CD14-positive monocyte (primary cell): ENCODE results near the gene IFNA21. TPM values are rescaled to one million over a fixed set of nuclear protein-coding genes. Genes with fewer than 3 reads are reported as not detected.
"Not testable (repeated sequence)": the region's sequence is repeated elsewhere in the genome, so short reads cannot be mapped to it uniquely, and the experiment has no call there.

Experiments
- DNase-seq, 3 donors: peaks; one replicate each; pipeline ENCODE4 v3.0.0-alpha.2; 2011 to 2022
- H2AFZ ChIP-seq: 2 replicates; pipeline ENCODE4 v1.6.0; 2012; ENCODE audit warnings: mild to moderate bottlenecking, low read depth, low read length, inconsistent platforms; ENCODE audit not compliant: insufficient read depth, poor library complexity, severe bottlenecking
- H3K27ac ChIP-seq, 2 donors: 1 replicate in 1 of 2; 2 replicates in 1 of 2; pipeline ENCODE4 v1.5.1; 2012 to 2013; ENCODE audit warnings: low read length in 2 of 2, control low read depth in 1 of 2, inconsistent platforms in 1 of 2, low read depth in 1 of 2, mild to moderate bottlenecking in 1 of 2
- H3K27me3 ChIP-seq, 2 donors: one replicate each; pipeline versions ENCODE4 v1.6.0 to v1.6.1; 2011 to 2013; ENCODE audit warnings: low read length in 2 of 2; ENCODE audit not compliant: control insufficient read depth in 2 of 2, insufficient read depth in 2 of 2
- H3K36me3 ChIP-seq, 2 donors: replicated peaks in 1 of 2; 1 replicate in 1 of 2; 2 replicates in 1 of 2; pipeline versions ENCODE4 v1.5.1 to v1.6.1; 2012 to 2013; ENCODE audit warnings: low read length in 2 of 2, control low read depth in 1 of 2, inconsistent platforms in 1 of 2, mild to moderate bottlenecking in 1 of 2; ENCODE audit not compliant: insufficient read depth in 2 of 2, control insufficient read depth in 1 of 2
- H3K4me1 ChIP-seq, 2 donors: 1 replicate in 1 of 2; 2 replicates in 1 of 2; pipeline versions ENCODE4 v1.5.1 to v1.6.1; 2012 to 2013; ENCODE audit warnings: low read length in 2 of 2, control low read depth in 1 of 2, inconsistent platforms in 1 of 2, mild to moderate bottlenecking in 1 of 2, moderate library complexity in 1 of 2; ENCODE audit not compliant: insufficient read depth in 2 of 2, control insufficient read depth in 1 of 2
- H3K4me2 ChIP-seq: replicated peaks from 2 replicates; pipeline ENCODE3; 2012; ENCODE audit warnings: low read length, moderate library complexity, mild to moderate bottlenecking; ENCODE audit not compliant: poor library complexity, severe bottlenecking; ENCODE audit errors: extremely low read depth
- H3K4me3 ChIP-seq, 3 experiments: fragments of 200-600 bp in 1 of 3; sonication (generic) in 1 of 3; replicated peaks in 1 of 3; 1 replicate in 2 of 3; 2 replicates in 1 of 3; pipeline ENCODE4 v1.5.1; 2011 to 2013; ENCODE audit warnings: low read length in 3 of 3, mild to moderate bottlenecking in 3 of 3, control low read depth in 2 of 3, low read depth in 2 of 3, inconsistent platforms in 1 of 3, moderate library complexity in 1 of 3
- H3K79me2 ChIP-seq: 2 replicates; pipeline ENCODE4 v1.6.0; 2012; ENCODE audit warnings: mild to moderate bottlenecking, control low read depth, inconsistent platforms, low read length, moderate library complexity; ENCODE audit not compliant: insufficient read depth
- H3K9ac ChIP-seq: 2 replicates; pipeline ENCODE4 v1.6.0; 2017; ENCODE audit warnings: low read length, mild to moderate bottlenecking; ENCODE audit not compliant: insufficient read depth, poor library complexity, severe bottlenecking
- H3K9me3 ChIP-seq, 2 donors: replicated peaks in 1 of 2; 1 replicate in 1 of 2; 2 replicates in 1 of 2; pipeline versions ENCODE4 v1.5.1 to v1.6.1; 2012 to 2013; ENCODE audit warnings: low read length in 2 of 2, control low read depth in 1 of 2; ENCODE audit not compliant: control insufficient read depth in 1 of 2, insufficient read depth in 1 of 2
- H4K20me1 ChIP-seq: 2 replicates; pipeline ENCODE4 v1.6.0; 2012; ENCODE audit warnings: mild to moderate bottlenecking, low read length, control low read depth, moderate library complexity; ENCODE audit not compliant: insufficient read depth
- H3K27ac Mint-ChIP-seq, 7 donors: one replicate each; pipeline ENCODE4 v1.8.0; 2020; ENCODE audit warnings: mild to moderate bottlenecking in 7 of 7, mixed read lengths in 7 of 7, moderate library complexity in 6 of 7, inconsistent platforms in 2 of 7
- H3K27me3 Mint-ChIP-seq, 3 donors: one replicate each; pipeline ENCODE4 v1.8.0; 2021 to 2022; ENCODE audit warnings: low read depth in 3 of 3, mild to moderate bottlenecking in 3 of 3, mixed read lengths in 3 of 3, moderate library complexity in 3 of 3, inconsistent platforms in 1 of 3
- H3K36me3 Mint-ChIP-seq, 2 donors: one replicate each; pipeline ENCODE4 v1.8.0; 2020; ENCODE audit warnings: mixed read lengths in 2 of 2, inconsistent platforms in 1 of 2, mild to moderate bottlenecking in 1 of 2
- H3K4me1 Mint-ChIP-seq: one replicate; pipeline ENCODE4 v1.8.0; 2020; ENCODE audit warnings: mild to moderate bottlenecking, mixed read lengths
- H3K4me3 Mint-ChIP-seq, 2 donors: one replicate each; pipeline ENCODE4 v1.8.0; 2020; ENCODE audit warnings: mild to moderate bottlenecking in 2 of 2, mixed read lengths in 2 of 2, moderate library complexity in 1 of 2
- H3K9me3 Mint-ChIP-seq, 7 donors: one replicate each; pipeline ENCODE4 v1.8.0; 2020 to 2022; ENCODE audit warnings: mixed read lengths in 7 of 7, mild to moderate bottlenecking in 6 of 7, moderate library complexity in 6 of 7, inconsistent platforms in 2 of 7
- CTCF ChIP-seq: fragments of 200-600 bp; IDR thresholded peaks from one replicate; pipeline ENCODE4 v1.8.0; 2022; ENCODE audit warnings: antibody characterized with exemption, mild to moderate bottlenecking
- WGBS: methylation state at CpG from one replicate; pipeline ENCODE4 v1.1.5; 2013; ENCODE audit warnings: missing lambda C conversion rate; ENCODE audit not compliant: insufficient coverage; 5-methylcytosine and 5-hydroxymethylcytosine counted together
- intact Hi-C, 2 donors: fragments of 100-400 bp; cut with micrococcal nuclease; formaldehyde crosslinking; loops; one replicate each; pipeline versions ENCODE4 v1.15.0 to v1.15.1; 2023
- polyA plus RNA-seq, 3 donors: library from polyadenylated mRNA; depleted of rRNA in 1 of 3; unstranded in 2 of 3; stranded (reverse) in 1 of 3; fragments of 300-500 nt in 2 of 3; fragments of >200 nt in 1 of 3; fragmentation: Illumina TruSeq in 2 of 3; gene quantifications; 1 replicate in 2 of 3; 2 replicates in 1 of 3; pipeline ENCODE4 v1.2.3, GENCODE V29; 2012 to 2021

IFNA21 gene
- polyA plus RNA-seq, 3 donors = not detected

GRCh38 chr9:21210311-21210710 is 43.9 kb upstream of the IFNA21 start:
- H3K9me3 Mint-ChIP-seq = no peaks in the 10 kb centered on the region
- no peaks in the 10 kb centered on the region for H3K79me2 ChIP-seq
- no peaks in the 10 kb centered on the region for H4K20me1 ChIP-seq
- H3K4me3 ChIP-seq = no peak overlapping the region
- H3K4me1 Mint-ChIP-seq = peaks cover 21% of the 10 kb centered on the region
- no peak overlapping the region for H3K4me2 ChIP-seq
- H3K36me3 ChIP-seq = no peaks in the 10 kb centered on the region
- no peak for DNase-seq
- no peak overlapping the region for H3K27ac ChIP-seq
- H3K9me3 ChIP-seq = no peaks in the 10 kb centered on the region
- WGBS = 98% methylated on average over 7 of the region's 7 CpGs
- intact Hi-C loops = no loop called here
- H3K4me3 Mint-ChIP-seq = no peak overlapping the region
- no peaks in the 10 kb centered on the region for H3K27me3 ChIP-seq
- no peak for TF ChIP-seq CTCF
- no peak overlapping the region for H3K27ac Mint-ChIP-seq
- no peak overlapping the region for H2AFZ ChIP-seq
- no peaks in the 10 kb centered on the region for H3K4me1 ChIP-seq
- H3K9ac ChIP-seq = no peak overlapping the region
- H3K27me3 Mint-ChIP-seq = peaks cover 0 to 2% (median 1%) of the 10 kb centered on the region in 3 donors
- no peaks in the 10 kb centered on the region for H3K36me3 Mint-ChIP-seq

GRCh38 chr9:21207043-21207442 is 40.6 kb upstream of the IFNA21 start, which contains the start of gene IFNA10:
Gene IFNA10, minus strand, starts transcription at chr9:21207143. Its CDS starts 46 bp downstream, at chr9:21207097.
- DNase-seq, intact Hi-C loops, H3K9me3 ChIP-seq, H3K27me3 Mint-ChIP-seq, H3K9me3 Mint-ChIP-seq, H3K27ac Mint-ChIP-seq, H3K27ac ChIP-seq, H3K4me1 Mint-ChIP-seq, H3K27me3 ChIP-seq, H3K36me3 ChIP-seq, H3K4me3 ChIP-seq, H3K4me1 ChIP-seq, H4K20me1 ChIP-seq, H2AFZ ChIP-seq, H3K79me2 ChIP-seq, H3K4me3 Mint-ChIP-seq, H3K4me2 ChIP-seq, H3K9ac ChIP-seq, H3K36me3 Mint-ChIP-seq: not testable (repeated sequence)
- no CpG with 5 or more reads among the region's 3 CpGs for WGBS
